GM12878 (cell line): ENCODE results near the gene SEMA4D. TPM values are rescaled to one million over a fixed set of nuclear protein-coding genes. Genes with fewer than 3 reads are reported as not detected.
A peak's percentile ranks its signal among the peaks of the same experiment; 100 is the strongest.

Experiments used
- ATAC-seq: fragments of 200-7000 bp; cut with Tn5 transposase; 3 replicates; pipeline ENCODE4 v1.9.1; 2020; ENCODE audit warnings: mild to moderate bottlenecking, moderate library complexity
- BruUV-seq: library from RNA; stranded (reverse); fragments of 400-500 nt; replicated peaks from 2 replicates; lab custom pipeline; 2021; lab: Mats Ljungman, UMichigan
- CTCF ChIA-PET: fragments of 300-600 bp; sonication (Branson Sonifier 250); formaldehyde crosslinking; extraction: SDS; loops from one replicate; lab custom pipeline; 2021; ENCODE audit warnings: inconsistent platforms; lab: Yijun Ruan, JAX
- POLR2A ChIA-PET: fragments of 350-600 bp; formaldehyde crosslinking; extraction: SDS; loops from one replicate; lab custom pipeline; 2021; ENCODE audit warnings: inconsistent platforms; lab: Charles Lee
- RAD21 ChIA-PET: fragments of 300-600 bp; sonication (Branson Sonifier 250); formaldehyde crosslinking; loops from one replicate; lab custom pipeline; 2023; ENCODE audit warnings: antibody characterized with exemption; ENCODE audit not compliant: unreplicated experiment; lab: Charles Lee
- SMC1A ChIA-PET: fragments of 300-600 bp; sonication (Branson Sonifier 250); formaldehyde crosslinking; loops from one replicate; lab custom pipeline; 2023; ENCODE audit not compliant: unreplicated experiment, uncharacterized antibody; lab: Charles Lee
- DNase-seq: peaks from one replicate; pipeline ENCODE4 v3.0.0-alpha.2; 2011; ENCODE audit warnings: low read depth, low spot score
- FAIRE-seq: peaks from 3 replicates; lab custom pipeline; 2011; peaks lifted over from hg19 to GRCh38; lab: Jason Lieb, UNC
- H2AFZ ChIP-seq: 2 replicates; pipeline ENCODE4 v1.6.0; 2011; ENCODE audit warnings: low read depth, low read length, control low read depth; ENCODE audit not compliant: control insufficient read depth
- H3K27ac ChIP-seq: 2 replicates; pipeline ENCODE4 v1.5.1; 2011; ENCODE audit warnings: control low read depth; ENCODE audit not compliant: control insufficient read depth, insufficient read depth
- H3K27me3 ChIP-seq, 2 experiments: replicated peaks in 1 of 2; 2 replicates each; pipeline versions ENCODE4 v1.6.0 to v1.6.1; 2011; ENCODE audit warnings: low read length in 1 of 2; ENCODE audit not compliant: control insufficient read depth in 2 of 2, insufficient read depth in 2 of 2
- H3K36me3 ChIP-seq, 2 experiments: 2 replicates each; pipeline ENCODE4 v1.5.1; 2011; ENCODE audit warnings: low read length in 1 of 2; ENCODE audit not compliant: control insufficient read depth in 2 of 2, insufficient read depth in 2 of 2
- H3K4me1 ChIP-seq: 2 replicates; pipeline ENCODE4 v1.6.1; 2011; ENCODE audit warnings: mild to moderate bottlenecking, low read length, moderate library complexity, mixed read lengths; ENCODE audit not compliant: control insufficient read depth, insufficient read depth
- H3K4me2 ChIP-seq: 2 replicates; pipeline ENCODE4 v1.6.0; 2011; ENCODE audit warnings: control low read depth; ENCODE audit not compliant: control insufficient read depth, insufficient read depth
- H3K4me3 ChIP-seq: fragments of 200-600 bp; sonication (generic); 2 replicates; pipeline ENCODE4 v1.5.1; 2016
- H3K79me2 ChIP-seq: 2 replicates; pipeline ENCODE4 v1.6.0; 2011; ENCODE audit warnings: low read length; ENCODE audit not compliant: control insufficient read depth, insufficient read depth
- H3K9ac ChIP-seq: 2 replicates; pipeline ENCODE4 v1.8.0; 2011; ENCODE audit warnings: low read length, control low read depth, mixed read lengths; ENCODE audit not compliant: control insufficient read depth, insufficient read depth
- H3K9me3 ChIP-seq: replicated peaks from 3 replicates; pipeline ENCODE4 v1.5.1; 2011; ENCODE audit warnings: mild to moderate bottlenecking, low read length; ENCODE audit not compliant: control insufficient read depth, insufficient read depth
- H4K20me1 ChIP-seq: 2 replicates; pipeline ENCODE4 v1.6.0; 2011; ENCODE audit not compliant: control insufficient read depth, insufficient read depth
- ATF3 ChIP-seq: IDR thresholded peaks from 2 replicates; pipeline ENCODE4 v1.6.1; 2011; ENCODE audit warnings: low read depth, mild to moderate bottlenecking, low read length, moderate library complexity, borderline replicate concordance; ENCODE audit errors: extremely low read depth
- BCLAF1 ChIP-seq: fragments of 450-650 bp; IDR thresholded peaks from 2 replicates; pipeline ENCODE4 v1.6.1; 2017; ENCODE audit warnings: antibody characterized with exemption, mild to moderate bottlenecking, moderate library complexity
- CBX3 ChIP-seq: fragments of 200-600 bp; sonication (generic); IDR thresholded peaks from 2 replicates; pipeline ENCODE4 v1.6.1; 2016; ENCODE audit warnings: low read depth, borderline replicate concordance
- DPF2 ChIP-seq: fragments of 450-650 bp; IDR thresholded peaks from 2 replicates; pipeline ENCODE4 v1.6.1; 2017; ENCODE audit warnings: mild to moderate bottlenecking
- FOS ChIP-seq: IDR thresholded peaks from 3 replicates; pipeline ENCODE4 v1.6.1; 2011; ENCODE audit warnings: borderline replicate concordance; ENCODE audit not compliant: insufficient read length; ENCODE audit errors: extremely low read depth
- HDGF ChIP-seq: fragments of 450-650 bp; IDR thresholded peaks from 2 replicates; pipeline ENCODE4 v1.6.1; 2016; ENCODE audit warnings: antibody characterized with exemption
- MTA3 ChIP-seq: IDR thresholded peaks from 2 replicates; pipeline ENCODE4 v1.6.1; 2012; ENCODE audit warnings: low read length, inconsistent platforms, borderline replicate concordance
- MXI1 ChIP-seq: fragments of 150-350 bp; IDR thresholded peaks from 2 replicates; pipeline ENCODE4 v1.6.1; 2011; ENCODE audit warnings: low read depth, mild to moderate bottlenecking, inconsistent platforms, low read length, improper control_type of control experiment
- RBBP5 ChIP-seq: fragments of 200-600 bp; sonication (generic); conservative IDR thresholded peaks from 2 replicates; pipeline ENCODE4 v1.6.1; 2016
- RCOR1 ChIP-seq: conservative IDR thresholded peaks from 2 replicates; pipeline ENCODE4 v1.6.1; 2012; ENCODE audit warnings: low read depth, low read length, improper control_type of control experiment
- SMAD1 ChIP-seq: fragments of 450-650 bp; IDR thresholded peaks from 2 replicates; pipeline ENCODE4 v1.6.1; 2018; ENCODE audit warnings: mild to moderate bottlenecking, low read depth; ENCODE audit not compliant: partially characterized antibody
- SPI1 ChIP-seq: IDR thresholded peaks from 2 replicates; pipeline ENCODE4 v1.6.1; 2011; ENCODE audit warnings: low read depth, mild to moderate bottlenecking, low read length, moderate library complexity, borderline replicate concordance; ENCODE audit not compliant: insufficient read depth
- ZNF622 ChIP-seq: fragments of 450-650 bp; IDR thresholded peaks from 2 replicates; pipeline ENCODE4 v1.6.1; 2017; ENCODE audit warnings: mild to moderate bottlenecking, inconsistent platforms
- ZZZ3 ChIP-seq: IDR thresholded peaks from 2 replicates; pipeline ENCODE4 v1.6.1; 2011; ENCODE audit warnings: low read depth; ENCODE audit not compliant: control insufficient read depth, insufficient read length
- WGBS: methylation state at CpG from one replicate; pipeline ENCODE4 v1.1.6; 2016; ENCODE audit warnings: low lambda C conversion rate; ENCODE audit not compliant: insufficient replicate concordance, insufficient coverage; ENCODE audit errors: missing lambda C conversion rate; 5-methylcytosine and 5-hydroxymethylcytosine counted together
- in situ Hi-C: fragments of 300-500 bp; cut with MboI; formaldehyde crosslinking; loops from 9 replicates; pipeline ENCODE4 v1.14.3; 2018; ENCODE audit warnings: mixed read lengths
- intact Hi-C: fragments of 100-400 bp; cut with micrococcal nuclease; formaldehyde crosslinking; loops from one replicate; pipeline ENCODE4 v1.14.2; 2022; ENCODE audit not compliant: unreplicated experiment
- polyA plus RNA-seq, 11 experiments: library from polyadenylated mRNA; depleted of rRNA in 4 of 11; unstranded in 6 of 11; stranded (reverse) in 5 of 11; fragments of >200 nt; fragmentation: Nextera tagmentation in 4 of 11; fragmentation: Illumina TruSeq in 1 of 11; extraction: Ambion mirVana in 4 of 11; extraction: Trizol in 1 of 11; gene quantifications; 1 replicate in 1 of 11; 2 replicates in 10 of 11; pipeline versions ENCODE4 v1.2.1 to v1.2.3, GENCODE V29; 2011 to 2016; ENCODE audit warnings: inconsistent platforms in 2 of 11, missing spikeins in 2 of 11, low read depth in 1 of 11
- total RNA-seq, 4 experiments: library from RNA; depleted of rRNA in 3 of 4; stranded (reverse); fragments of >200 nt in 3 of 4; fragmentation: Illumina TruSeq in 1 of 4; extraction: Trizol in 1 of 4; gene quantifications; 2 replicates each; pipeline versions ENCODE4 v1.2.1 to v1.2.3, GENCODE V29; 2013 to 2021
- TF ChIP-seq, protein P1 (sequence below): fragments of 450-650 bp; IDR thresholded peaks from 2 replicates; pipeline ENCODE4 v1.6.1; 2017; ENCODE audit warnings: mild to moderate bottlenecking
- TF ChIP-seq, protein P2 (sequence below): fragments of 450-650 bp; IDR thresholded peaks from 2 replicates; pipeline ENCODE4 v1.6.1; 2017; ENCODE audit warnings: borderline replicate concordance

The SEMA4D gene
- total and polyA plus RNA-seq, 10 of the 15 experiments (the other 5 are each of a cell fraction or from before 2014, with no cell fraction given) = 15.1 to 136 (median 39.6) TPM

DNA sequence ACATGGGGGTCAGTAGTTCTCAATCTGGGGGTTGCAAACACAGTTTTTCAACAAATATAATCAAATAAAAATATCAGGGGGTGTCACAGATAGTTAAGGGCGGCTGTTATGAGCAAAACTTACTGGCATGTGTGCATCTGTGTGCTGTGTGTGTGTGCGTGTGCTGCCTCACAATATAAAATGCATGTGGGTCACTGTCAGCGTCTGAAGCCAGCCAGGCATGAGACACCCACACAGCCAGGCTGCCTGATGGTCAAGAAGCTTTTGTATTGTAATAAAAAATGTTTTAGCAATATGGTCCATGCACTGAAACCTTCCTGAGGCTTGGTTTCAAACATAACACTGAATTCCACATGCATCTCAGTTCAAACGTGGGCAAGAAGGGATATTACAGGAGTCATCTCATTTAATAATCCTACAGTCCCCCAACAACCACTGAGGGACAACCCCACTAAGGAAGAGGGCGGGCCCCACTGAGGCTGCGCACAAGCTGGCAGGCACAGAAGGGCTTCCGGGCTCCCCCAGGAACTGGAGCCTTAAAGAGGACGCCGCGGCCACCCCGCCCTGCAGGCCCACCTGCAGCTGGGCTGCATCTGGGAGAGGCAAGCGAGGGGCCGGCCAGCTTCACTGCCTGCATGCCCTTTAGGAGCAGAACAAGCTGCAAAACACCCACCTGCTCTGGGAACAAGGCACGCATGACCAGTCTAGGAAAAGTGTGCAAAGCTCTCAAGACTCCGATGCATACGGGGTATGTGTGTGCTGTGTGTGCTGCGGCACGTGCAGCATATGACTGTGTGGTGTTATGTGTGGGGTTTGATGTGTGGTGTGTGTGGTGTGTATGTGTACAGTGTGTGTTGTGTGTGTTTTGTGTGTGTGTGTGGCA is 14.1 kb downstream of the SEMA4D start:
- in situ Hi-C loops = no loop called here
- no peak for TF ChIP-seq MTA3
- TF ChIP-seq, protein P1, sequence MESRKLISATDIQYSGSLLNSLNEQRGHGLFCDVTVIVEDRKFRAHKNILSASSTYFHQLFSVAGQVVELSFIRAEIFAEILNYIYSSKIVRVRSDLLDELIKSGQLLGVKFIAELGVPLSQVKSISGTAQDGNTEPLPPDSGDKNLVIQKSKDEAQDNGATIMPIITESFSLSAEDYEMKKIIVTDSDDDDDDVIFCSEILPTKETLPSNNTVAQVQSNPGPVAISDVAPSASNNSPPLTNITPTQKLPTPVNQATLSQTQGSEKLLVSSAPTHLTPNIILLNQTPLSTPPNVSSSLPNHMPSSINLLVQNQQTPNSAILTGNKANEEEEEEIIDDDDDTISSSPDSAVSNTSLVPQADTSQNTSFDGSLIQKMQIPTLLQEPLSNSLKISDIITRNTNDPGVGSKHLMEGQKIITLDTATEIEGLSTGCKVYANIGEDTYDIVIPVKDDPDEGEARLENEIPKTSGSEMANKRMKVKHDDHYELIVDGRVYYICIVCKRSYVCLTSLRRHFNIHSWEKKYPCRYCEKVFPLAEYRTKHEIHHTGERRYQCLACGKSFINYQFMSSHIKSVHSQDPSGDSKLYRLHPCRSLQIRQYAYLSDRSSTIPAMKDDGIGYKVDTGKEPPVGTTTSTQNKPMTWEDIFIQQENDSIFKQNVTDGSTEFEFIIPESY = no peak
- no peak for TF ChIP-seq RBBP5
- TF ChIP-seq ZNF622 = no peak
- no peak for TF ChIP-seq BCLAF1
- TF ChIP-seq, protein P2, sequence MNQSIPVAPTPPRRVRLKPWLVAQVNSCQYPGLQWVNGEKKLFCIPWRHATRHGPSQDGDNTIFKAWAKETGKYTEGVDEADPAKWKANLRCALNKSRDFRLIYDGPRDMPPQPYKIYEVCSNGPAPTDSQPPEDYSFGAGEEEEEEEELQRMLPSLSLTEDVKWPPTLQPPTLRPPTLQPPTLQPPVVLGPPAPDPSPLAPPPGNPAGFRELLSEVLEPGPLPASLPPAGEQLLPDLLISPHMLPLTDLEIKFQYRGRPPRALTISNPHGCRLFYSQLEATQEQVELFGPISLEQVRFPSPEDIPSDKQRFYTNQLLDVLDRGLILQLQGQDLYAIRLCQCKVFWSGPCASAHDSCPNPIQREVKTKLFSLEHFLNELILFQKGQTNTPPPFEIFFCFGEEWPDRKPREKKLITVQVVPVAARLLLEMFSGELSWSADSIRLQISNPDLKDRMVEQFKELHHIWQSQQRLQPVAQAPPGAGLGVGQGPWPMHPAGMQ = no peak
- TF ChIP-seq CBX3 = no peak
- no peak for TF ChIP-seq RCOR1
- TF ChIP-seq ATF3 = no peak
- no peak for TF ChIP-seq SMAD1
- TF ChIP-seq FOS = no peak
- TF ChIP-seq SPI1 = no peak
- no peak for TF ChIP-seq DPF2
- no peak for TF ChIP-seq MXI1
- no peak for TF ChIP-seq ZZZ3
- TF ChIP-seq HDGF = no peak

More for the DNA sequence above, 14.1 kb downstream of the SEMA4D start:
- H3K79me2 ChIP-seq = peaks cover 85% of the 10 kb centered on the region
- WGBS = 7% methylated on average over 18 of the region's 18 CpGs
- FAIRE-seq (no peak), ATAC-seq (peak; percentile 93), DNase-seq (no peak)
- H3K9ac ChIP-seq = peak overlapping the region; percentile 53
- ChIA-PET RAD21 (interaction anchor here (0.9 to 3.1 kb wide), 7 partner anchors 14 to 65 kb away, joined by 3 to 18 read pairs (median 4); no protein-coding TSS in a partner anchor), CTCF (interaction anchor here (1.2 to 2.5 kb wide), 5 partner anchors 14 to 65 kb away, joined by 3 to 17 read pairs (median 5); no protein-coding TSS in a partner anchor), POLR2A (interaction anchor here (0.5 to 4.0 kb wide), 8 partner anchors 9 to 148 kb away, joined by 3 to 16 read pairs (median 4); no protein-coding TSS in a partner anchor), SMC1A (interaction anchor here (0.8 to 2.4 kb wide), 10 partner anchors 13 to 66 kb away, joined by 3 to 11 read pairs (median 4); no protein-coding TSS in a partner anchor)
- H3K4me2 ChIP-seq = peak overlapping the region; percentile 87
- H3K9me3 ChIP-seq = no peaks in the 10 kb centered on the region; the same call in 2 of the 3 replicates
- peaks cover 51% of the 10 kb centered on the region for H3K4me1 ChIP-seq
- H3K27ac ChIP-seq = peak overlapping the region; percentile 26
- H3K27me3 ChIP-seq = no peaks in the 10 kb centered on the region
- no peaks in the 10 kb centered on the region; the same call in 1 of the 2 replicates for H4K20me1 ChIP-seq
- H2AFZ ChIP-seq = peak overlapping the region; percentile 27; the same call in 1 of the 2 replicates
- BruUV-seq = no TSS peak
- peak overlapping the region; percentile 68 for H3K4me3 ChIP-seq
- intact Hi-C loops = loop anchor here (2.0 kb wide), 1 partner anchor 17 kb away; no protein-coding TSS in a partner anchor
- H3K36me3 ChIP-seq = peaks cover 6 to 12% of the 10 kb centered on the region in 2 experiments; a peak in 2 of 4 replicates
